ENCODE data around the gene SHB.

GRCh38 chr9:38029915-38030638 lies 39.0 kb downstream of the SHB start:
- no peak for TF ChIP-seq CTCF (conservative IDR thresholded peaks at IDR 0.05; ENCODE audit: low read depth, low read length)
- no peak for TF ChIP-seq EZH2 (IDR thresholded peaks at IDR 0.05; ENCODE audit: low read length, unreplicated experiment)
- no peak for TF ChIP-seq EZH2phosphoT487 (IDR thresholded peaks at IDR 0.05; ENCODE audit: borderline replicate concordance, low read length)
